ENCODE data around the gene RHCE. TPM values are rescaled to one million over a fixed set of nuclear protein-coding genes. Genes with fewer than 3 reads are reported as not detected.

RHCE gene
- total RNA-seq, 4 donors from 2014 or later = not detected

GRCh38 chr1:25458541-25459298, 38.1 kb upstream of the RHCE start:
- intact Hi-C loops (cut with DNase I; ENCODE audit: low total_unique reads) = no loop called here
- H3K4me1 ChIP-seq = peaks cover 0 to 27% (median 8%) of the 10 kb centered on the region in 4 donors
- no peak overlapping the region for H3K4me3 ChIP-seq
- no peak for TF ChIP-seq POLR2AphosphoS5 (IDR thresholded peaks at IDR 0.05)
- TF ChIP-seq CTCF (IDR thresholded peaks at IDR 0.05) = no peak
- TF ChIP-seq POLR2A (IDR thresholded peaks at IDR 0.05) = no peak
- TF ChIP-seq EP300 (IDR thresholded peaks at IDR 0.05; ENCODE audit: low read depth) = no peak
- H3K27ac ChIP-seq = no peak overlapping the region
- H3K27me3 ChIP-seq = no peaks in the 10 kb centered on the region
- WGBS, 2 donors (ENCODE audit: low coverage in 1 of 2) = 63 to 77% methylated on average over 6 to 7 of the region's 7 CpGs
- DNase-seq = no peak
- in situ Hi-C loops (cut with MboI; ENCODE audit: low pct_ligation_motif_present in 1 of 4, low pct_unique_long_range_greater_than_20kb in 1 of 4, low sequenced_read_pairs in 3 of 4) = no loop called here
- H3K36me3 ChIP-seq = peaks cover 0 to 20% (median 0%) of the 10 kb centered on the region in 4 donors
- H3K9me3 ChIP-seq = no peaks in the 10 kb centered on the region

DNA sequence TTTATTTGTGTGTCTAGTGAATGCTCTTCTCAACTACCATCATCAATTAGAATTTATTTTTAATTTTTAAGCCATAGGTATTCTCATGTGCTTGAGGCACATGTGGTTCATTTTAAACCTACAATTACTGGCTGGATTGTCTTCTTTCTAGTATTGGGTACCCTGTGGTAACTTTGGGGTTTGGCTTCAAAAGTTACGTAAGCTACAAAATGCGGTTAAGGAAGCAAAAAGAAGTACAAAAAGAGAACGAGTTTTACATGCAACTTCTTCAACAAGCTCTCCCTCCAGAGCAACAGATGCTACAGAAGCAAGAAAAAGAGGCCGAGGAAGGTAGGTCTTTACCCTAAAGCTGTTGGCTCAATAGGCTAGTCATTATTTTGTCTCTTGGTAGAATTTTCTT, 35.9 kb upstream of the RHCE start:
- in situ Hi-C loops (cut with MboI; ENCODE audit: low pct_ligation_motif_present in 1 of 4, low pct_unique_long_range_greater_than_20kb in 1 of 4, low sequenced_read_pairs in 3 of 4) (no loop called here), intact Hi-C loops (cut with DNase I; ENCODE audit: low total_unique reads) (no loop called here)
- no peaks in the 10 kb centered on the region for H3K9me3 ChIP-seq
- no peak for DNase-seq
- H3K4me1 ChIP-seq = peaks cover 0 to 11% (median 1%) of the 10 kb centered on the region in 4 donors
- 82 to 91% methylated on average over 4 of the region's 4 CpGs for WGBS, 2 donors (ENCODE audit: low coverage in 1 of 2)
- no peaks in the 10 kb centered on the region for H3K27me3 ChIP-seq
- peaks cover 0 to 20% (median 0%) of the 10 kb centered on the region in 4 donors for H3K36me3 ChIP-seq
- no peak overlapping the region for H3K4me3 ChIP-seq
- H3K27ac ChIP-seq = no peak overlapping the region
- no peak for TF ChIP-seq POLR2AphosphoS5 (IDR thresholded peaks at IDR 0.05)
- no peak for TF ChIP-seq CTCF (IDR thresholded peaks at IDR 0.05)
- TF ChIP-seq POLR2A (IDR thresholded peaks at IDR 0.05) = no peak
- no peak for TF ChIP-seq EP300 (IDR thresholded peaks at IDR 0.05; ENCODE audit: low read depth)

- TF ChIP-seq POLR2A (IDR thresholded peaks at IDR 0.05) (no peak), EP300 (IDR thresholded peaks at IDR 0.05; ENCODE audit: low read depth) (no peak), POLR2AphosphoS5 (IDR thresholded peaks at IDR 0.05) (no peak), CTCF (IDR thresholded peaks at IDR 0.05) (no peak)
- Histone ChIP-seq H3K36me3 (peaks cover 0 to 15% (median 5%) of the 10 kb centered on the region in 4 donors), H3K27ac (no peak overlapping the region), H3K27me3 (no peaks in the 10 kb centered on the region), H3K9me3 (no peaks in the 10 kb centered on the region), H3K4me3 (no peak overlapping the region), H3K4me1 (no peaks in the 10 kb centered on the region)
- 50 to 86% methylated on average over 1 to 3 of the region's 3 CpGs for WGBS, 2 donors (ENCODE audit: low coverage in 1 of 2)
- no peak for DNase-seq
- in situ Hi-C loops (cut with MboI; ENCODE audit: low pct_ligation_motif_present in 1 of 4, low pct_unique_long_range_greater_than_20kb in 1 of 4, low sequenced_read_pairs in 3 of 4) (no loop called here), intact Hi-C loops (cut with DNase I; ENCODE audit: low total_unique reads) (no loop called here)
Measured at GRCh38 chr1:25451908-25452307, 31.3 kb upstream of the RHCE start.

- TF ChIP-seq POLR2A (IDR thresholded peaks at IDR 0.05) (no peak), EP300 (IDR thresholded peaks at IDR 0.05; ENCODE audit: low read depth) (no peak), CTCF (IDR thresholded peaks at IDR 0.05) (no peak), POLR2AphosphoS5 (IDR thresholded peaks at IDR 0.05) (no peak)
- no peak overlapping the region for H3K27ac ChIP-seq
- no peaks in the 10 kb centered on the region for H3K4me1 ChIP-seq
- H3K9me3 ChIP-seq = no peaks in the 10 kb centered on the region
- H3K36me3 ChIP-seq = peaks cover 0 to 10% (median 3%) of the 10 kb centered on the region in 4 donors
- intact Hi-C loops (cut with DNase I; ENCODE audit: low total_unique reads) (no loop called here), in situ Hi-C loops (cut with MboI; ENCODE audit: low pct_ligation_motif_present in 1 of 4, low pct_unique_long_range_greater_than_20kb in 1 of 4, low sequenced_read_pairs in 3 of 4) (no loop called here)
- WGBS, 2 donors (ENCODE audit: low coverage in 1 of 2) = 96 to 100% methylated on average over 2 of the region's 2 CpGs
- no peaks in the 10 kb centered on the region for H3K27me3 ChIP-seq
- no peak overlapping the region for H3K4me3 ChIP-seq
- DNase-seq = no peak
Measured at GRCh38 chr1:25450891-25451290, 30.3 kb upstream of the RHCE start.
